HL-60/S4 (cell line): Measurements from ENCODE around the gene MAGI1.
"Not testable (repeated sequence)": the region's sequence is repeated elsewhere in the genome, so short reads cannot be mapped to it uniquely, and the experiment has no call there.

ENCODE experiments used
- in situ Hi-C: fragments of 300-500 bp; cut with MboI; formaldehyde crosslinking; loops from 2 replicates; pipeline ENCODE4 v1.14.3; 2022; ENCODE audit warnings: low sequenced_read_pairs

Gene MAGI1

GRCh38 chr3:65886391-65886790 is 152.3 kb downstream of the MAGI1 start:
- in situ Hi-C loops: no loop called here

- in situ Hi-C loops: no loop called here
Observed at GRCh38 chr3:65884071-65884470, 154.6 kb downstream of the MAGI1 start.

- in situ Hi-C loops: no loop called here
Observed at GRCh38 chr3:65883613-65884012, 155.1 kb downstream of the MAGI1 start.

GRCh38 chr3:65880350-65880749 is 158.4 kb downstream of the MAGI1 start:
- in situ Hi-C loops: no loop called here

- in situ Hi-C loops: no loop called here
Observed at GRCh38 chr3:65879372-65879771, 159.3 kb downstream of the MAGI1 start.

- in situ Hi-C loops: no loop called here
Observed at GRCh38 chr3:65878831-65879230, 159.9 kb downstream of the MAGI1 start.

GRCh38 chr3:65877160-65877559 is 161.6 kb downstream of the MAGI1 start:
- in situ Hi-C loops: no loop called here

- in situ Hi-C loops: no loop called here
Observed at GRCh38 chr3:65876028-65876420, 162.7 kb downstream of the MAGI1 start.

GRCh38 chr3:65875393-65876027 is 163.2 kb downstream of the MAGI1 start:
- in situ Hi-C loops: no loop called here

- in situ Hi-C loops: no loop called here
Observed at GRCh38 chr3:65873869-65874268, 164.8 kb downstream of the MAGI1 start.

- in situ Hi-C loops: no loop called here
Observed at GRCh38 chr3:65873028-65873427, 165.7 kb downstream of the MAGI1 start.

GRCh38 chr3:65871305-65872141 is 167.2 kb downstream of the MAGI1 start:
- in situ Hi-C loops: no loop called here

GRCh38 chr3:65869798-65870197 is 168.9 kb downstream of the MAGI1 start:
- in situ Hi-C loops: no loop called here

- in situ Hi-C loops: no loop called here
Observed at GRCh38 chr3:65867463-65868210, 171.1 kb downstream of the MAGI1 start.

GRCh38 chr3:65864357-65864904 is 174.3 kb downstream of the MAGI1 start:
- in situ Hi-C loops: no loop called here

- in situ Hi-C loops: no loop called here
Observed at GRCh38 chr3:65861718-65862117, 177.0 kb downstream of the MAGI1 start.

- in situ Hi-C loops: not testable (repeated sequence)
Observed at GRCh38 chr3:65859612-65860011, 179.1 kb downstream of the MAGI1 start.

GRCh38 chr3:65858749-65859148 is 180.0 kb downstream of the MAGI1 start:
- in situ Hi-C loops: no loop called here

GRCh38 chr3:65857327-65857726 is 181.4 kb downstream of the MAGI1 start:
- in situ Hi-C loops: no loop called here

GRCh38 chr3:65856907-65857306 is 181.8 kb downstream of the MAGI1 start:
- in situ Hi-C loops: no loop called here

- in situ Hi-C loops: no loop called here
Observed at GRCh38 chr3:65855370-65856100, 183.2 kb downstream of the MAGI1 start.
